SH-SY5Y (cell line): Measurements from ENCODE around the gene DARS1.

ENCODE experiments used
- GATA2 ChIP-seq: IDR thresholded peaks from 2 replicates; pipeline ENCODE4 v1.6.1; 2011; ENCODE audit warnings: mild to moderate bottlenecking, low read depth, low read length
- GATA3 ChIP-seq: IDR thresholded peaks from 2 replicates; pipeline ENCODE4 v1.6.1; 2011; ENCODE audit warnings: low read depth, mild to moderate bottlenecking, low read length, moderate library complexity

DNA sequence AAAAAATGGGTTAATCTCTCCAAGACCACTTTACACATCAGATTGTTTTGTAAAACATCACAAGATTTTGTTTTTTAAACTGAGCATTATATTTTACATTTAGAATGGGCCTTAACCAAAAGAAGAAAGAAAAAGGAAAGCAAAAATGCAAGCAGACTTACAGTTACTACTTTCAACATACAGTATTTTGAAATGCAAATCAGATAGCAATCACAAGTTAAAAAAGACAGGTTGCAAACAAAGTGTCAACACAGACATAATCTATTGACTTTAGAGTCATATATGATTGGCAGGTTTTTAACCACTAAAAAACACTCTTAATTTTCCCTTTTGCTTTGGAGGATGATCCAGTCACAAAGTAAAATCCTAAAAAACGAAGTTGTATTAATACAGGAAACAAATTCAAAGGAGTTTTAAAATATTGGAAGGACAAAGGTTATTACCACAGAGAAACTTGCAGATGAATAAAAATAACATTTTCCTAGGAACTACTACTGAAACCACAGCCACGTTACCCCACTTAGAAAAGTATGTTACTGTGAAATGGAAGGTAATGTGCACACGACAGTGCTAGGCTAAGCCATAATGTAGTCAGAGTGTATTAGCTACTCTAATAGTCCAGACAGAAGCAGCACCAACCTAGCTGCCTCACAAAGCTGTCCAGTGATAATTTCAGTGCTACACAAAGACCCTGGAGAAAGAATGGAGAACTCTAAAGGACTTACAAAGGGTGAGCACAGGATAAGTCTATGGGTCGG is 22.9 kb downstream of the DARS1 start:
- TF ChIP-seq GATA2 (no peak), GATA3 (no peak)
